Gastroesophageal sphincter (tissue), 3 donors: ENCODE results near the gene RAB35.

Experiments used
- POLR2AphosphoS5 ChIP-seq: sonication (generic); formaldehyde crosslinking; IDR thresholded peaks from one replicate; pipeline ENCODE4 v1.6.1; 2017; ENCODE audit warnings: antibody characterized with exemption
- TF ChIP-seq, protein P1 (sequence below), 4 experiments: fragments of 200-600 bp in 2 of 4; fragments of 450-650 bp in 2 of 4; sonication (generic) in 1 of 4; IDR thresholded peaks; one replicate each; pipeline ENCODE4 v1.5.1; 2017 to 2019; ENCODE audit warnings: antibody characterized with exemption in 4 of 4, mild to moderate bottlenecking in 2 of 4, moderate library complexity in 2 of 4

DNA sequence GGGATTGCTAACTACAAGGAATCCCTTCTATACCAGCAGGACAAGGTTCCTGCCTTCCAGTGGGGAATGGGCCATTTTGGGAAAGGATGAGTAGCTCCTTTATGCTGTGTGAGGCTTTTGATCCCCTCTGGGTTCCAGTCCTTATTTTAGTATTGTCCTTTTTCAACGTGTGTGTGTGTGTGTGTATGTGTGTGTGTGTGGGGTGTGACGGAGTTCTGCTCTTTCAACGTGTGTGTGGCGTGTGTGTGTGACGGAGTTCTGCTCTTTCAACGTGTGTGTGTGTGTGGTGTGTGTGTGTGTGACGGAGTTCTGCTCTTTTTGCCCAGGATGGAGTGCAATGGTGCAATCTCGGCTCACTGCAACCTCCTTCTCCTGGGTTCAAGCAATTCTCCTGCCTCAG is 27.4 kb downstream of the RAB35 start:
- TF ChIP-seq, protein P1, sequence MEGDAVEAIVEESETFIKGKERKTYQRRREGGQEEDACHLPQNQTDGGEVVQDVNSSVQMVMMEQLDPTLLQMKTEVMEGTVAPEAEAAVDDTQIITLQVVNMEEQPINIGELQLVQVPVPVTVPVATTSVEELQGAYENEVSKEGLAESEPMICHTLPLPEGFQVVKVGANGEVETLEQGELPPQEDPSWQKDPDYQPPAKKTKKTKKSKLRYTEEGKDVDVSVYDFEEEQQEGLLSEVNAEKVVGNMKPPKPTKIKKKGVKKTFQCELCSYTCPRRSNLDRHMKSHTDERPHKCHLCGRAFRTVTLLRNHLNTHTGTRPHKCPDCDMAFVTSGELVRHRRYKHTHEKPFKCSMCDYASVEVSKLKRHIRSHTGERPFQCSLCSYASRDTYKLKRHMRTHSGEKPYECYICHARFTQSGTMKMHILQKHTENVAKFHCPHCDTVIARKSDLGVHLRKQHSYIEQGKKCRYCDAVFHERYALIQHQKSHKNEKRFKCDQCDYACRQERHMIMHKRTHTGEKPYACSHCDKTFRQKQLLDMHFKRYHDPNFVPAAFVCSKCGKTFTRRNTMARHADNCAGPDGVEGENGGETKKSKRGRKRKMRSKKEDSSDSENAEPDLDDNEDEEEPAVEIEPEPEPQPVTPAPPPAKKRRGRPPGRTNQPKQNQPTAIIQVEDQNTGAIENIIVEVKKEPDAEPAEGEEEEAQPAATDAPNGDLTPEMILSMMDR (IDR thresholded peaks at IDR 0.05): no peak
- no peak for TF ChIP-seq POLR2AphosphoS5
